H1 (cell line): ENCODE results near the gene SIK3. TPM values are rescaled to one million over a fixed set of nuclear protein-coding genes. Genes with fewer than 3 reads are reported as not detected.

Experiments used
- CTCF ChIA-PET: fragments of 300-600 bp; sonication (Branson Sonifier 250); formaldehyde crosslinking; loops from one replicate; lab custom pipeline; 2021; ENCODE audit not compliant: partially characterized antibody; lab: Charles Lee
- POLR2A ChIA-PET: fragments of 300-600 bp; sonication (Branson Sonifier 250); formaldehyde crosslinking; loops from one replicate; lab custom pipeline; 2021; ENCODE audit warnings: inconsistent platforms; ENCODE audit not compliant: partially characterized antibody; lab: Charles Lee
- DNase-seq, 2 experiments: peaks; one replicate each; pipeline versions ENCODE4 v3.0.0 to v3.0.0-alpha.2; 2010 to 2022; ENCODE audit warnings: low spot score in 2 of 2, low read depth in 1 of 2, mixed read lengths in 1 of 2
- FAIRE-seq: peaks from 2 replicates; lab custom pipeline; 2011; peaks lifted over from hg19 to GRCh38; lab: Jason Lieb, UNC
- H2AFZ ChIP-seq: 2 replicates; pipeline ENCODE4 v1.8.1; 2012; ENCODE audit warnings: low read length, inconsistent platforms
- H2AK5ac ChIP-seq: 2 replicates; pipeline ENCODE4 v1.6.1; 2013; ENCODE audit warnings: low read depth, low read length
- H2BK120ac ChIP-seq: replicated peaks from 2 replicates; pipeline ENCODE3; 2013; ENCODE audit warnings: low read depth, low read length, inconsistent platforms
- H2BK12ac ChIP-seq: 2 replicates; pipeline ENCODE4 v1.6.1; 2013; ENCODE audit warnings: low read depth, low read length
- H2BK15ac ChIP-seq: 2 replicates; pipeline ENCODE4 v1.6.1; 2013; ENCODE audit warnings: low read length
- H2BK20ac ChIP-seq: 2 replicates; pipeline ENCODE4 v1.6.1; 2013; ENCODE audit warnings: low read length
- H2BK5ac ChIP-seq: 2 replicates; pipeline ENCODE4 v1.6.1; 2013; ENCODE audit warnings: low read depth, low read length
- H3K14ac ChIP-seq: 2 replicates; pipeline ENCODE4 v1.6.1; 2013; ENCODE audit warnings: inconsistent platforms; ENCODE audit not compliant: insufficient read length
- H3K18ac ChIP-seq: 2 replicates; pipeline ENCODE4 v1.6.1; 2013; ENCODE audit warnings: low read length; ENCODE audit errors: extremely low read depth
- H3K23ac ChIP-seq: 2 replicates; pipeline ENCODE4 v1.6.1; 2013; ENCODE audit warnings: inconsistent platforms; ENCODE audit not compliant: insufficient read length
- H3K23me2 ChIP-seq: 2 replicates; pipeline ENCODE4 v1.6.1; 2013; ENCODE audit warnings: low read depth, low read length
- H3K27ac ChIP-seq: 2 replicates; pipeline ENCODE4 v1.6.1; 2011; ENCODE audit warnings: low read depth, low read length, inconsistent platforms
- H3K27me3 ChIP-seq, 4 experiments: replicated peaks in 1 of 4; 1 replicate in 1 of 4; 2 replicates in 3 of 4; pipeline versions ENCODE4 v1.6.1 to v1.8.1; 2011 to 2013; ENCODE audit warnings: low read length in 3 of 4, mild to moderate bottlenecking in 3 of 4, inconsistent platforms in 2 of 4, mixed read lengths in 2 of 4, moderate library complexity in 1 of 4; ENCODE audit not compliant: control insufficient read depth in 3 of 4, insufficient read depth in 3 of 4; ENCODE audit errors: extremely low read depth in 1 of 4
- H3K36me3 ChIP-seq, 4 experiments: 2 replicates each; pipeline versions ENCODE4 v1.6.1 to v1.8.1; 2011 to 2013; ENCODE audit warnings: mild to moderate bottlenecking in 4 of 4, low read length in 3 of 4, moderate library complexity in 2 of 4, control low read depth in 1 of 4, inconsistent platforms in 1 of 4; ENCODE audit not compliant: insufficient read depth in 4 of 4, control insufficient read depth in 2 of 4
- H3K4ac ChIP-seq: replicated peaks from 2 replicates; pipeline ENCODE3; 2013; ENCODE audit warnings: low read length, low read depth, mixed read lengths, inconsistent platforms; ENCODE audit not compliant: insufficient read length
- H3K4me1 ChIP-seq, 4 experiments: replicated peaks in 1 of 4; 1 replicate in 1 of 4; 2 replicates in 3 of 4; pipeline versions ENCODE4 v1.6.1 to v1.8.1; 2011 to 2013; ENCODE audit warnings: low read length in 3 of 4, inconsistent platforms in 2 of 4, mixed read lengths in 1 of 4; ENCODE audit not compliant: insufficient read depth in 4 of 4, control insufficient read depth in 3 of 4
- H3K4me2 ChIP-seq, 2 experiments: 2 replicates each; pipeline versions ENCODE4 v1.6.1 to v1.8.1; 2011 to 2013; ENCODE audit warnings: low read depth in 2 of 2, low read length in 2 of 2, control low read depth in 1 of 2, inconsistent platforms in 1 of 2, mild to moderate bottlenecking in 1 of 2; ENCODE audit not compliant: insufficient read depth in 1 of 2
- H3K4me3 ChIP-seq, 4 experiments: fragments of 200-600, 300-600 bp in 1 of 4; sonication (generic), shearing (Covaris generic), sonication (Bioruptor Twin) in 1 of 4; 2 replicates each; pipeline versions ENCODE4 v1.5.1 to v1.8.1; 2011 to 2016; ENCODE audit warnings: low read length in 4 of 4, low read depth in 3 of 4, control low read depth in 2 of 4, inconsistent platforms in 2 of 4, mild to moderate bottlenecking in 2 of 4, mixed read lengths in 1 of 4, moderate library complexity in 1 of 4; ENCODE audit not compliant: insufficient read depth in 2 of 4; ENCODE audit errors: extremely low read depth in 1 of 4
- H3K56ac ChIP-seq: replicated peaks from 2 replicates; pipeline ENCODE3; 2013; ENCODE audit warnings: low read depth, mild to moderate bottlenecking, mixed read lengths, low read length, inconsistent platforms; ENCODE audit not compliant: insufficient read length
- H3K79me1 ChIP-seq: 2 replicates; pipeline ENCODE4 v1.6.1; 2013; ENCODE audit warnings: low read depth, low read length, control low read depth
- H3K79me2 ChIP-seq, 2 experiments: 2 replicates each; pipeline versions ENCODE4 v1.6.1 to v1.8.1; 2012 to 2013; ENCODE audit warnings: low read length in 2 of 2, mild to moderate bottlenecking in 2 of 2, inconsistent platforms in 1 of 2; ENCODE audit not compliant: insufficient read depth in 2 of 2, control insufficient read depth in 1 of 2
- H3K9ac ChIP-seq, 4 experiments: replicated peaks in 1 of 4; 1 replicate in 1 of 4; 2 replicates in 3 of 4; pipeline versions ENCODE4 v1.6.1 to v1.8.1; 2011 to 2013; ENCODE audit warnings: low read depth in 3 of 4, low read length in 3 of 4, control low read depth in 2 of 4, mild to moderate bottlenecking in 2 of 4, moderate library complexity in 2 of 4, inconsistent platforms in 1 of 4; ENCODE audit errors: extremely low read depth in 1 of 4
- H3K9me3 ChIP-seq, 2 experiments: 2 replicates each; pipeline versions ENCODE4 v1.6.1 to v1.8.1; 2012 to 2013; ENCODE audit warnings: mild to moderate bottlenecking in 2 of 2, moderate library complexity in 2 of 2, control low read depth in 1 of 2, inconsistent platforms in 1 of 2, low read depth in 1 of 2, low read length in 1 of 2, mixed read lengths in 1 of 2; ENCODE audit not compliant: insufficient read depth in 2 of 2
- H4K20me1 ChIP-seq, 2 experiments: replicated peaks in 1 of 2; 2 replicates each; pipeline versions ENCODE3 to v1.8.1; 2011 to 2013; ENCODE audit warnings: inconsistent platforms in 2 of 2, low read length in 2 of 2, mild to moderate bottlenecking in 1 of 2; ENCODE audit not compliant: insufficient read depth in 2 of 2, control insufficient read depth in 1 of 2
- H4K5ac ChIP-seq: 2 replicates; pipeline ENCODE4 v1.6.1; 2013; ENCODE audit warnings: low read length, low read depth, mixed read lengths, inconsistent platforms; ENCODE audit not compliant: insufficient read length
- H4K8ac ChIP-seq: 2 replicates; pipeline ENCODE4 v1.8.0; 2013; ENCODE audit warnings: mild to moderate bottlenecking, moderate library complexity, low read length, inconsistent platforms; ENCODE audit not compliant: insufficient read depth; ENCODE audit errors: extremely low read depth
- H4K91ac ChIP-seq: replicated peaks from 2 replicates; pipeline ENCODE3; 2013; ENCODE audit warnings: low read length, mixed read lengths, inconsistent platforms; ENCODE audit not compliant: insufficient read length
- ATF2 ChIP-seq: IDR thresholded peaks from 2 replicates; pipeline ENCODE4 v1.6.1; 2012; ENCODE audit warnings: low read length, inconsistent platforms
- BRCA1 ChIP-seq: IDR thresholded peaks from 2 replicates; pipeline ENCODE4 v1.6.1; 2012; ENCODE audit warnings: low read depth, low read length, improper control_type of control experiment
- KDM1A ChIP-seq: fragments of 200-600, 300-600 bp; sonication (generic); IDR thresholded peaks from 2 replicates; pipeline ENCODE4 v1.7.1; 2016; ENCODE audit warnings: mild to moderate bottlenecking, low read length, borderline replicate concordance
- KDM4A ChIP-seq: IDR thresholded peaks from one replicate; pipeline ENCODE4 v1.7.1; 2012; ENCODE audit warnings: low read depth, mild to moderate bottlenecking, moderate library complexity, low read length, inconsistent platforms; ENCODE audit not compliant: severe bottlenecking
- POLR2A ChIP-seq, 2 experiments: IDR thresholded peaks; 1 replicate in 1 of 2; 2 replicates in 1 of 2; pipeline ENCODE4 v1.6.1; 2011; ENCODE audit warnings: low read depth in 2 of 2, low read length in 2 of 2, mild to moderate bottlenecking in 2 of 2; ENCODE audit errors: control extremely low read depth in 1 of 2
- POU5F1 ChIP-seq: IDR thresholded peaks from 2 replicates; pipeline ENCODE4 v1.6.1; 2011; ENCODE audit warnings: low read depth, mild to moderate bottlenecking, low read length, moderate library complexity
- SIX5 ChIP-seq: IDR thresholded peaks from 2 replicates; pipeline ENCODE4 v1.6.1; 2011; ENCODE audit warnings: mild to moderate bottlenecking, low read depth, low read length
- SP4 ChIP-seq: IDR thresholded peaks from 2 replicates; pipeline ENCODE4 v1.6.1; 2012; ENCODE audit warnings: low read length, inconsistent platforms
- SRF ChIP-seq: IDR thresholded peaks from 2 replicates; pipeline ENCODE4 v1.6.1; 2011; ENCODE audit warnings: mild to moderate bottlenecking, low read depth, low read length, moderate library complexity
- WGBS, 2 experiments: shearing (Covaris generic) in 1 of 2; methylation state at CpG; one replicate each; pipeline versions ENCODE4 v1.1.6 to v1.1.7; 2013 to 2015; ENCODE audit warnings: low lambda C conversion rate in 2 of 2, mixed read lengths in 2 of 2, inconsistent platforms in 1 of 2, low coverage in 1 of 2, missing lambda C conversion rate in 1 of 2; ENCODE audit not compliant: insufficient replicate concordance in 2 of 2, insufficient coverage in 1 of 2, insufficient read length in 1 of 2; ENCODE audit errors: extremely low coverage in 1 of 2, missing lambda C conversion rate in 1 of 2; 5-methylcytosine and 5-hydroxymethylcytosine counted together
- polyA plus RNA-seq, 7 experiments: library from polyadenylated mRNA; depleted of rRNA in 3 of 7; stranded (reverse) in 5 of 7; unstranded in 2 of 7; fragments of >200 nt in 5 of 7; fragments of 200-250 nt in 2 of 7; gene quantifications; 1 replicate in 5 of 7; 2 replicates in 1 of 7; 4 replicates in 1 of 7; pipeline versions ENCODE4 v1.2.1 to v1.2.3, GENCODE V29; 2011 to 2013; ENCODE audit warnings: missing spikeins in 2 of 7, mixed read lengths in 2 of 7
- total RNA-seq: library from RNA; stranded (reverse); fragmentation: NEBNext Ultra II Directional; extraction: Animal tissue kit (Norgen Biotek cat#: 25700); gene quantifications from 2 replicates; pipeline ENCODE4 v1.2.1, GENCODE V29; 2021

SIK3 gene
- total and polyA plus RNA-seq, 2 of the 8 experiments (the other 6 are each of a cell fraction or from before 2014, with no cell fraction given), result 19.9 to 32.1 TPM

- no peak overlapping the region for H4K5ac ChIP-seq
- DNase-seq (no peak), FAIRE-seq (no peak)
- no peak overlapping the region for H3K27ac ChIP-seq
- no peaks in the 10 kb centered on the region for H3K23me2 ChIP-seq
- no peaks in the 10 kb centered on the region for H3K79me2 ChIP-seq
- H3K27me3 ChIP-seq, result no peaks in the 10 kb centered on the region
- H3K4me3 ChIP-seq, result no peak overlapping the region
- no peak overlapping the region for H3K56ac ChIP-seq
- POLR2A ChIA-PET, result no interaction called here
- CTCF ChIA-PET, result interaction anchor here (0.5 to 1.1 kb wide), 3 partner anchors 75 to 326 kb away, joined by 3 to 4 read pairs (median 3); no protein-coding TSS in a partner anchor
- no peak overlapping the region for H3K4me2 ChIP-seq
- H3K18ac ChIP-seq, result no peak overlapping the region
- no peaks in the 10 kb centered on the region for H4K20me1 ChIP-seq
- no peak overlapping the region for H2AK5ac ChIP-seq
- no peak overlapping the region for H4K8ac ChIP-seq
- H3K36me3 ChIP-seq, result no peaks in the 10 kb centered on the region
- no peak overlapping the region for H2BK5ac ChIP-seq
- no peak overlapping the region for H3K14ac ChIP-seq
- 94% methylated on average over 4 of the region's 4 CpGs; no CpG with 5 or more reads in 1 of the 2 experiments for WGBS, 2 experiments
- H3K9me3 ChIP-seq, result no peaks in the 10 kb centered on the region
- no peak overlapping the region for H2BK15ac ChIP-seq
- H2BK20ac ChIP-seq, result no peak overlapping the region
- no peaks in the 10 kb centered on the region for H3K4me1 ChIP-seq
- no peak overlapping the region for H2BK120ac ChIP-seq
- H3K23ac ChIP-seq, result no peak overlapping the region
- H3K79me1 ChIP-seq, result no peaks in the 10 kb centered on the region
- no peak overlapping the region for H3K9ac ChIP-seq
- H2BK12ac ChIP-seq, result no peak overlapping the region
- H3K4ac ChIP-seq, result no peak overlapping the region
- H2AFZ ChIP-seq, result no peak overlapping the region
- TF ChIP-seq POLR2A (IDR thresholded peaks at IDR 0.05; ENCODE audit: control extremely low read depth in 1 of 2, low read depth in 2 of 2, low read length in 2 of 2), result no peak
- TF ChIP-seq ATF2, result no peak
- no peak for TF ChIP-seq KDM4A
- TF ChIP-seq KDM1A, result no peak
- no peak for TF ChIP-seq SRF
- no peak for TF ChIP-seq SIX5
- TF ChIP-seq SP4, result no peak
- no peak for TF ChIP-seq BRCA1
- no peak for TF ChIP-seq POU5F1
- no peak overlapping the region for H4K91ac ChIP-seq
These were observed 187.4 kb downstream of the SIK3 start for GRCh38 chr11:116910847-116911246.
